ENCODE results near the gene CCDC57. TPM values are rescaled to one million over a fixed set of nuclear protein-coding genes. Genes with fewer than 3 reads are reported as not detected.

Gene CCDC57
- total and polyA plus RNA-seq, 8 donors, result 43.9 to 166 (median 75.4) TPM

DNA sequence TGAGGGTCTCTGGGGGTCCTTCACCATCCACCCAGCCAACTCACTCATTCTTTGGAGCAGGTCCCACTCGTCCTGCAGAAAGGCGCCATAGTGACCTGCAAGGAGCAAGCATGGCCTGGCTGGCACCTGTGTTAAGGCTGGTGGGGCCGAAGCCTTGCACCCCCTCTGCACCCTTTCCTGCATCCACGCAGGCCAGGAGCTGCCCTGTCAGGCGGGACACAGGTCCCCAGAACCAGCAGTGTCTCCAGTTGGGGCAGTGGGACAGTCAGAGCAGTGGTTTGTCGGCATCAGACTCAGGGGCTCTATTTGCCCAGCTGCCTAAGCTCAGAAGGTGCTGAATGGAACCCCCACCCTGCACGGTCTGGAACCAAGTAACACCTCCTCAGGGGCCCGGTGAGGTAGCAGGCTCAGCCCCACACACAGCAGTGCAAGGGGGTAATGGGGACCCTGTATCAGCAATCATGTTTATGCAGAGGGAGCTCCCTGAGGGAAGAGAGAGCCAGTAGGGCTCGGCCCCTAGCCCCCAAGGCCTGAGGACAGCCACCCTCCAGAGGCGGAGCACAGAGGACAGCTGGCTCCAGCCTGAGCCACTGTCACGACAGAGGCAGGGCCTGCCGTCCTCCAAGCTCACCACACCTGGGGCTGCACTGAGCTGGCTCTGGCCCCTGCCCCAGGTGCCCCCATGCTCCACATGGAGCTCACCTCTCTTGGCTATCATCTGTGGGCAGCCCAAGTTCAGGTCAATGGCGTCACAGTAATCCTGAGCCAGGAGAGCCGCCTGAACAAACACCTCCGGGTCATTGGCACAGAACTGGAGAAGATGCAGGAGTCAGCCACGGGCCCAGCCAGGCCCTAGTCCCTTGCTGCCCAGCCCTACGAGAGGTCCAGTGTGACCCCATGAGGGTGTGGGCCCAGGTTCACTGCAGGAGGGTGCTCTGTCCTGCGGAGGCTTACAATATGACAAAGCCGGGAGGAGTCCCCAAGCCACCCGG, 148.9 kb downstream of the CCDC57 start:
- peaks cover 25 to 36% (median 34%) of the 10 kb centered on the region in 4 donors for H3K4me1 ChIP-seq
- peak overlapping the region in 3 of 5 donors; percentile 87 to 89 (median 89) for H3K27ac ChIP-seq
- H3K9me3 ChIP-seq, result no peaks in the 10 kb centered on the region
- no peak for DNase-seq
- peak overlapping the region in 3 of 4 donors; percentile 79 to 98 (median 98) for H3K4me3 ChIP-seq
- intact Hi-C loops (cut with DNase I; ENCODE audit: low total_unique reads), result no loop called here
- H3K36me3 ChIP-seq, result peaks cover 40 to 57% (median 55%) of the 10 kb centered on the region in 4 donors
- WGBS, 5 donors, result 49 to 81% (median 66%) methylated on average over 3 to 20 of the region's 20 CpGs
- TF ChIP-seq EP300 (IDR thresholded peaks at IDR 0.05), result no peak
- H3K27me3 ChIP-seq, result no peaks in the 10 kb centered on the region

DNA sequence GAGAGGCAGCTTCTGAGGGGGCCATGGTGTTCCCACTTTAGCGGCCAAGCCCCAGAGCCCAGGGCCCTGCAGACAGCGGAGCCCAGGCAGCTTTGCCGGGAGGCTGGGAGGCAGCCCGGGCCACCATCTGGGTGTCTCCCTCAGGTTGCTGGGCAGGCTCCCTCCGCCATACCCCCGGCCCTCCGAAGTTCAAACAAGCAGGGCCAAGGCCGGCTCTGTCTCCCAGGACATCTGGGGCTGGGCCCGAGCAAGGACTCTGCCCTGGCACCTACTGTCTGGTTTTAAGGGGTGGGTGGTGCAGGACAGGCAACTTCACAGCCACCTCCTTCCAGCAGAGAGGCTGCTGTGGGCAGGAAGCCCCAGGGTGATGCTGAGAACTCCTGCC, 149.7 kb downstream of the CCDC57 start:
- intact Hi-C loops (cut with DNase I; ENCODE audit: low total_unique reads), result no loop called here
- WGBS, 5 donors, result 90 to 100% (median 93%) methylated on average over 2 to 9 of the region's 9 CpGs

DNA sequence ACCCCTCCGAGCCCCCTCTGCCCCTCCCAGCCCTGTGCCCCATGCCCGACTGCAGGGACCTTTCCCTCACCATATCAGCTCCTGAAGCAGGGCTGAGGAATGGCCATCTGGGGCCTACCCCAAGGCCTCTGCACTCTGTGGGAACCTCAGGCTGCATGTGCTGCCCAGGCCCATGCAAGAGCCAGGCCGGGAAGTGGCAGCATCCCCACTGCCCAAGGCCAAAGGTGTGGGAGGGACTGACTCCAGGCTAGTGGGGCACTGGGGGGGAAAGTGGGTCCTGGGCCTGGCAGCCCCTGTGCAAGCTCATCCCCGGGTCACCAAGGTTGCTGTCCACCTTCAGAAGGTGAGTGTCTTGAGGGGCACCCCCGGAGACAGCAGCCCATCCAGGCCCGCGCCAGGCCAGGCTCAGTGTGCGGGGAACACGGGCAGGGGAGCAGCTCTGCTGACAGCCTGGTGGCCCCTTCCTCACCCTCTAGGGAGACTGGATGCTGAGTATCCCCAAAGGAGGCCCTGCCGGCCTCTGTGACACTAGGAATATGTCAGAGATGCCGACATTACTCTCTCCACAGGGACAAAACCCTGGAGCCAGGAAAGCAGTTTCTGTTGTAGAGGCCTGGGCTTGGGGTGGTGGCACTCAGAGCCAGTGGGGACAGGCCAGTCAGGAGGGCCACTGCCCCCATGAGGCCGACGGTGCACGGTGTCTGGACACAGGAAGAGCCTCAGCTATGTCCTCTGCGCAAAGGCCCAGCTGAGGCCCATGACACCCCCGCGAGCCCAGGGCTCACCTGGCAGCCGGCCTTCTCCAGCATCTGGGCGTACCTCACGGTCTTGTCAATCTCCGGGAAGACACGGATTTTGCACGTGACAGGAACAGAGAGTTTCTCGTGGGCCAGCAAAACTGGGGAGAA, 150.3 kb downstream of the CCDC57 start:
- Histone ChIP-seq H3K36me3 (peaks cover 52 to 71% (median 69%) of the 10 kb centered on the region in 4 donors), H3K9me3 (no peaks in the 10 kb centered on the region), H3K27me3 (no peaks in the 10 kb centered on the region), H3K4me3 (no peak overlapping the region), H3K27ac (no peak overlapping the region), H3K4me1 (peaks cover 25 to 36% (median 34%) of the 10 kb centered on the region in 4 donors)
- intact Hi-C loops (cut with DNase I; ENCODE audit: low total_unique reads), result no loop called here
- WGBS, 5 donors, result 79 to 93% (median 86%) methylated on average over 6 to 24 of the region's 24 CpGs
- DNase-seq, result no peak
- TF ChIP-seq POLR2A (IDR thresholded peaks at IDR 0.05) (no peak), EP300 (IDR thresholded peaks at IDR 0.05) (no peak), POLR2AphosphoS5 (IDR thresholded peaks at IDR 0.05) (no peak)
- TF ChIP-seq, protein P1, sequence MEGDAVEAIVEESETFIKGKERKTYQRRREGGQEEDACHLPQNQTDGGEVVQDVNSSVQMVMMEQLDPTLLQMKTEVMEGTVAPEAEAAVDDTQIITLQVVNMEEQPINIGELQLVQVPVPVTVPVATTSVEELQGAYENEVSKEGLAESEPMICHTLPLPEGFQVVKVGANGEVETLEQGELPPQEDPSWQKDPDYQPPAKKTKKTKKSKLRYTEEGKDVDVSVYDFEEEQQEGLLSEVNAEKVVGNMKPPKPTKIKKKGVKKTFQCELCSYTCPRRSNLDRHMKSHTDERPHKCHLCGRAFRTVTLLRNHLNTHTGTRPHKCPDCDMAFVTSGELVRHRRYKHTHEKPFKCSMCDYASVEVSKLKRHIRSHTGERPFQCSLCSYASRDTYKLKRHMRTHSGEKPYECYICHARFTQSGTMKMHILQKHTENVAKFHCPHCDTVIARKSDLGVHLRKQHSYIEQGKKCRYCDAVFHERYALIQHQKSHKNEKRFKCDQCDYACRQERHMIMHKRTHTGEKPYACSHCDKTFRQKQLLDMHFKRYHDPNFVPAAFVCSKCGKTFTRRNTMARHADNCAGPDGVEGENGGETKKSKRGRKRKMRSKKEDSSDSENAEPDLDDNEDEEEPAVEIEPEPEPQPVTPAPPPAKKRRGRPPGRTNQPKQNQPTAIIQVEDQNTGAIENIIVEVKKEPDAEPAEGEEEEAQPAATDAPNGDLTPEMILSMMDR (IDR thresholded peaks at IDR 0.05), result no peak

More for the DNA sequence above, 149.7 kb downstream of the CCDC57 start:
- Histone ChIP-seq H3K27me3 (no peaks in the 10 kb centered on the region), H3K4me1 (peaks cover 25 to 36% (median 34%) of the 10 kb centered on the region in 4 donors), H3K4me3 (no peak overlapping the region), H3K36me3 (peaks cover 45 to 64% (median 63%) of the 10 kb centered on the region in 4 donors), H3K27ac (no peak overlapping the region), H3K9me3 (no peaks in the 10 kb centered on the region)
- no peak for TF ChIP-seq POLR2A (IDR thresholded peaks at IDR 0.05)
- no peak for TF ChIP-seq POLR2AphosphoS5 (IDR thresholded peaks at IDR 0.05)
- TF ChIP-seq, protein P1 (IDR thresholded peaks at IDR 0.05), result no peak
- DNase-seq, result no peak

DNA sequence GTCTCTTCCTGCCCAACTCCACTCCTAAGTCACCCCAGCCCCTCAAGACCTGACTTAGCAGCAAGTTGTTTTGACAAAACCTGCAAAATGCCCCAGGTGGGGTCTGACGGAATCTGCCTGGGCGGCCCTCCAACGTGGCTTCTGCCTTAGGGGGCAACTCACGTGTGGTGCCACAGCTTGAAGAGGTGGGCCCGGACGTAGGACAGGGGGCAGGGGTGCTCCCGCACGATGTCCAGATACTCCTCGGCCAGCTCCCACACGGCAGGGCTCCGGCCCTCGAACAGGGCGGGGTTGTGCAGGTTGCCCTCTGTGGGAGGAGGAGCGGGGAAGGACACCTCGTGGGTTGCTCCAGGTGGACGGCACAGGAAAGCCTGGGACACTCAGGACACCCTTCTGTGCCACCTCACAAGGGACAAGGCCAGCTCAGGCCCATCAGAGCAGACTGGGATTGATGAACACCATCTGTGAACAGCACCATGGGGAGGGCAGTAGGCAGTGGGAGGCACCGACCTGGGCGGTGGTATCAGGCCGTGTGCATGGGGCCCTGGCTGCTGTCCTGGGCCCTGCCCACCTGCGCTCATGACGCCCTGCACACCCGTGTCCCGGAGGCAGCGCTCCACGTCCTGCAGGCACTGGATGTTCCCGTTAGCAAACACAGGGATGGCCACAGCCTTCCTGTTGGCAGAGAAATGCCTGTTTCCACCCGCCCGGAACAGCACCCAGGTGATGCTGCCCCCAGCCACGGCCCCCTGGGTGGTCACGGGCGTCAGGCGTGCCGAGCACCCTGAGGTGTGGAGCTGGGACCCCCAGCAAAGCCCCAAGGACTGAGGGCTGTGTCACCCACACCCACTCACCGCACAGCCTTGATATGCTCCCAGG, 151.4 kb downstream of the CCDC57 start:
- DNase-seq, result no peak
- WGBS, 5 donors, result 82 to 90% (median 85%) methylated on average over 10 to 34 of the region's 34 CpGs
- TF ChIP-seq POLR2A (IDR thresholded peaks at IDR 0.05) (no peak), EP300 (IDR thresholded peaks at IDR 0.05) (no peak), POLR2AphosphoS5 (IDR thresholded peaks at IDR 0.05) (no peak)
- TF ChIP-seq, protein P1 (IDR thresholded peaks at IDR 0.05), result no peak
- Histone ChIP-seq H3K36me3 (peaks cover 62 to 81% (median 79%) of the 10 kb centered on the region in 4 donors), H3K4me1 (peaks cover 21 to 31% (median 30%) of the 10 kb centered on the region in 4 donors), H3K27me3 (no peaks in the 10 kb centered on the region), H3K4me3 (no peak overlapping the region), H3K27ac (no peak overlapping the region), H3K9me3 (no peaks in the 10 kb centered on the region)
- intact Hi-C loops (cut with DNase I; ENCODE audit: low total_unique reads), result no loop called here

Measured in stomach (tissue), 9 donors.